Endothelial cell (in vitro differentiated cells): ENCODE data around the gene COMMD6. TPM values are rescaled to one million over a fixed set of nuclear protein-coding genes. Genes with fewer than 3 reads are reported as not detected.

Experiments used
- DNase-seq: peaks from one replicate; pipeline ENCODE4 v3.0.0; 2021; ENCODE audit warnings: low spot score
- H3K27ac Mint-ChIP-seq: one replicate; pipeline ENCODE4 v1.8.0; 2021; ENCODE audit warnings: mixed read lengths, inconsistent platforms; ENCODE audit not compliant: unreplicated experiment
- H3K27me3 Mint-ChIP-seq: one replicate; pipeline ENCODE4 v1.8.0; 2021; ENCODE audit warnings: mild to moderate bottlenecking, moderate library complexity, mixed read lengths, inconsistent platforms; ENCODE audit not compliant: unreplicated experiment
- H3K36me3 Mint-ChIP-seq: one replicate; pipeline ENCODE4 v1.8.0; 2021; ENCODE audit warnings: mild to moderate bottlenecking, low read depth, mixed read lengths, inconsistent platforms; ENCODE audit not compliant: unreplicated experiment
- H3K4me1 Mint-ChIP-seq: one replicate; pipeline ENCODE4 v1.8.0; 2021; ENCODE audit warnings: mild to moderate bottlenecking, mixed read lengths, inconsistent platforms; ENCODE audit not compliant: unreplicated experiment
- H3K4me3 Mint-ChIP-seq: one replicate; pipeline ENCODE4 v1.8.0; 2021; ENCODE audit warnings: mild to moderate bottlenecking, mixed read lengths, inconsistent platforms; ENCODE audit not compliant: unreplicated experiment
- H3K9me3 Mint-ChIP-seq: one replicate; pipeline ENCODE4 v1.8.0; 2021; ENCODE audit warnings: mixed read lengths, inconsistent platforms; ENCODE audit not compliant: unreplicated experiment
- total RNA-seq: library from RNA; stranded (reverse); fragmentation: NEBNext Ultra II Directional; extraction: Animal tissue kit (Norgen Biotek cat#: 25700); gene quantifications from one replicate; pipeline ENCODE4 v1.2.1, GENCODE V29; 2021; ENCODE audit not compliant: unreplicated experiment
- TF ChIP-seq, protein P1 (sequence below): fragments of 200-600 bp; sonication (generic); IDR thresholded peaks from one replicate; pipeline ENCODE4 v1.5.0; 2021; ENCODE audit warnings: antibody characterized with exemption; ENCODE audit not compliant: unreplicated experiment

The COMMD6 gene
- total RNA-seq, 1 donor from 2014 or later: 137 TPM

DNA sequence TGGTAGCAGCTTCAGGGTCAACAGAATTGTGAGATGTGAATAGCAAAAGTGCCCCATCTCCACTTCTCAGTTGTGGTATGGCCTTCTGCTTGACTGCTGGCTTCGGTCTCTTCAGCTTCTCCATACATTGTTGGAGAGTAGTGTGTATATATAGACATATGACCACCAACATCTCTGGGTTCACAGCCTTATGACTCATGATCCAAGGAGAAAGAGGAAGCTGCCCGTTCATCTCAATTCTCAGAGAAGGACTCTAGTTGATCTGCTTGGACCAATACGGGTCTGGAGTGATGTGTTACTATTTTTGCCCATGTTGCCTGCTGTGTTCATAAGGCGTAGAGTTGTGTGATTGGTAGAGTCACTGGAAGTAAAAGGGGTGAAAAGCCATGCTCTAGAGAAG is 3.6 kb upstream of the COMMD6 start:
- no peak for DNase-seq
- no peak overlapping the region for H3K4me3 Mint-ChIP-seq
- H3K36me3 Mint-ChIP-seq: no peaks in the 10 kb centered on the region
- H3K27ac Mint-ChIP-seq: no peak overlapping the region
- TF ChIP-seq, protein P1, sequence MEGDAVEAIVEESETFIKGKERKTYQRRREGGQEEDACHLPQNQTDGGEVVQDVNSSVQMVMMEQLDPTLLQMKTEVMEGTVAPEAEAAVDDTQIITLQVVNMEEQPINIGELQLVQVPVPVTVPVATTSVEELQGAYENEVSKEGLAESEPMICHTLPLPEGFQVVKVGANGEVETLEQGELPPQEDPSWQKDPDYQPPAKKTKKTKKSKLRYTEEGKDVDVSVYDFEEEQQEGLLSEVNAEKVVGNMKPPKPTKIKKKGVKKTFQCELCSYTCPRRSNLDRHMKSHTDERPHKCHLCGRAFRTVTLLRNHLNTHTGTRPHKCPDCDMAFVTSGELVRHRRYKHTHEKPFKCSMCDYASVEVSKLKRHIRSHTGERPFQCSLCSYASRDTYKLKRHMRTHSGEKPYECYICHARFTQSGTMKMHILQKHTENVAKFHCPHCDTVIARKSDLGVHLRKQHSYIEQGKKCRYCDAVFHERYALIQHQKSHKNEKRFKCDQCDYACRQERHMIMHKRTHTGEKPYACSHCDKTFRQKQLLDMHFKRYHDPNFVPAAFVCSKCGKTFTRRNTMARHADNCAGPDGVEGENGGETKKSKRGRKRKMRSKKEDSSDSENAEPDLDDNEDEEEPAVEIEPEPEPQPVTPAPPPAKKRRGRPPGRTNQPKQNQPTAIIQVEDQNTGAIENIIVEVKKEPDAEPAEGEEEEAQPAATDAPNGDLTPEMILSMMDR: no peak
- peaks cover 2% of the 10 kb centered on the region for H3K27me3 Mint-ChIP-seq
- H3K9me3 Mint-ChIP-seq: no peaks in the 10 kb centered on the region
- H3K4me1 Mint-ChIP-seq: peaks cover 14% of the 10 kb centered on the region

DNA sequence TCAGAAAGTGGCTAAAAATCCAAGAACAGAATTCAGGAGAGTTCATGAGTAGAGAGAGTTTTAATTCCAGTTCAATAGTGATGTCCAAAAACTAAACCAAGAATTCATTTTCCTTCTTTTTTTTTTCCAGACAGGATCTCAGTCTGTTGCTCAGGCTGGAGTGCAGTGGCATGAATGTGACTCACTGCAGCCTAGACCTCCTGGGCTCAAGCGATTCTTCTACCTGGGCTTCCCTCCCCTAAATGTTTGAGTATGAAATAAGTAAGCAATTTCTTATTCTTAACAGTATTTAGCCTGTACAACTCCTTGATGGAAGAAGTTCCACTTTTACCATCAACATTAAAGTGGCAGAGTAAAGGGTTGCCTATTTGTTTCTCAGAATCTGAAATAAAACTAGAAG is 3.8 kb downstream of the COMMD6 start:
- Mint-ChIP-seq H3K27me3 (peaks cover 2% of the 10 kb centered on the region), H3K9me3 (no peaks in the 10 kb centered on the region), H3K36me3 (peaks cover 4% of the 10 kb centered on the region), H3K4me3 (no peak overlapping the region), H3K4me1 (peaks cover 16% of the 10 kb centered on the region), H3K27ac (no peak overlapping the region)
- TF ChIP-seq, protein P1: no peak
- no peak for DNase-seq

DNA sequence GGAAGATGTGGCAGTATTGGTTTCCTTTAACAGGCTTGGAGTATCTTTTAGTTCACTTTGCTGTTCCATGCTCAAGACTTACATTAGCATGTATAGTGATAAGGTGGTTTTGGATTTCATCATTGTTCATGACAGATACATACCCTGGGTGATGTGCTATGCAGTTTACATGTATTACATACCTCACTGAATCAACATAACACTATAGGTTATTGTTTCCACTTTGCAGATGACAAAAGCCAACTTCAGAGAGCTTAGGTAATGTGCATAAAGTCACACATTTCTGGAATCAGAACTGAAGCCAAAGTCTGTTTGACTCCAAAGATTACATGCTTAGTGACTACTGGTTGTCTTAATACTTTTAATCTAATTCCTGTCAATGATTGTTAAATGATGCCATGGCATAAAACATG is 7.1 kb downstream of the COMMD6 start:
- TF ChIP-seq, protein P1: no peak

DNA sequence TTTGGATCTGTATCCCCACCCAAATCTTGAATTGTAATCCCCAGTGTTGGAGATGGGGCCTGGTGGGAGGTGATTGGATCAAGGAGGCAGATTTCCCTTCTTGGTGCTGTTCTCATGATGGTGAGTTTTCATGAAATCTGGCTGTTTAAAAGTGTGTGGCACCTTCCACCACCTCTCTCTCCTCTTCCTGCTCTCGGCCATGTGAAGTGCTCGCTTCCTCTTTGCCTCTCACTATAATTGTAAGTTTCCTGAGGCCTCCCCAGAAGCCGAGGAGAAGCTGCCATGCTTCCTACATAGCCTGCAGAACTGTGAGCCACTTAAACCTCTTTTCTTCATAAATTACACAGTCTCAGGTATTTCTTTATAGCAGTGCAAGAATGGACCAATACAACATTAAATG is 15.7 kb downstream of the COMMD6 start:
- H3K9me3 Mint-ChIP-seq: no peaks in the 10 kb centered on the region
- H3K4me3 Mint-ChIP-seq: no peak overlapping the region
- no peak overlapping the region for H3K27ac Mint-ChIP-seq
- peaks cover 9% of the 10 kb centered on the region for H3K36me3 Mint-ChIP-seq
- H3K4me1 Mint-ChIP-seq: no peaks in the 10 kb centered on the region
- TF ChIP-seq, protein P1: no peak
- no peak for DNase-seq
- no peaks in the 10 kb centered on the region for H3K27me3 Mint-ChIP-seq

More for the DNA sequence above, 7.1 kb downstream of the COMMD6 start:
- no peak for DNase-seq
- H3K27me3 Mint-ChIP-seq: no peaks in the 10 kb centered on the region
- no peak overlapping the region for H3K4me3 Mint-ChIP-seq
- no peak overlapping the region for H3K27ac Mint-ChIP-seq
- no peaks in the 10 kb centered on the region for H3K9me3 Mint-ChIP-seq
- no peaks in the 10 kb centered on the region for H3K4me1 Mint-ChIP-seq
- peaks cover 13% of the 10 kb centered on the region for H3K36me3 Mint-ChIP-seq

DNA sequence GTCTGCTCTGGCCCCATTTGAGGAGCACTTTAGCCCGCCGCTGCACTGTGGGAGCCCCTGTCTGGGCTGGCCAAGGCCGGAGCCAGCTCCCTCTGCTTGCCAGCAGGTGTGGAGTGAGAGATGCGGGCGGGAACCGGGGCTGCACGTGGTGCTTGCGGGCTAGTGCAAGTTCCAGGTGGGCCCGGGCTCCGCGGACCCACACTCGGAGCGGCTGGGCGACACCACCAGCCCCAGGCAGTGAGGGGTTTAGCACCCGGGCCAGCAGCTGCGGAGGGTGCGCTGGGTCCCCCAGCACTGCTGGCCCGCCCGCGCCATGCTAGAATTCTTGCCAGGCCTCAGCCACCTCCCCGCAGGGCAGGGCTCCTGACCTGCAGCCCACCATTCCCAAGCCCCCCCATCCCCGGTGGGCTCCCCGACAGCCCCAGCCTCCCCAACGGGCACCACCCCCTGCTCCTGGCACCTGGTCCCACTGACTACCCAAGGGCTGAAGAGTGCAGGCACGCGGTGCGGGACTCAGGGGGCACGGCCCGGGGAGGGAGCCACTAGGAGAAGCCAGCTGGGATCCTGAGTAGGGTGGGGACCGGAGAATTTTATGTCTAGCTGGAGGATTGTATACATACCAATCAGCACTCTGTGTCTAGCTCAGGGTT is 19.1 kb downstream of the COMMD6 start:
- H3K36me3 Mint-ChIP-seq: peaks cover 5% of the 10 kb centered on the region
- TF ChIP-seq, protein P1: no peak
- DNase-seq: no peak
- H3K9me3 Mint-ChIP-seq: no peaks in the 10 kb centered on the region
- H3K4me1 Mint-ChIP-seq: no peaks in the 10 kb centered on the region
- H3K4me3 Mint-ChIP-seq: no peak overlapping the region
- no peaks in the 10 kb centered on the region for H3K27me3 Mint-ChIP-seq
- H3K27ac Mint-ChIP-seq: no peak overlapping the region
